Measurements from ENCODE around the gene ERCC6L2. TPM values are rescaled to one million over a fixed set of nuclear protein-coding genes. Genes with fewer than 3 reads are reported as not detected.

ERCC6L2 gene
- total and polyA plus RNA-seq, 9 of the 15 experiments (the other 6 are each of a cell fraction or from before 2014, with no cell fraction given), result 7.8 to 42.8 (median 23.6) TPM

GRCh38 chr9:95834281-95834907, 41.1 kb upstream of the ERCC6L2 start (continued):
- no peak for TF ChIP-seq THAP12 (CRISPR knock-in tag; IDR thresholded peaks at IDR 0.05)
- no peak for TF ChIP-seq FIP1L1 (IDR thresholded peaks at IDR 0.05; ENCODE audit: low read depth, low read length, poor library complexity, severe bottlenecking)
- no peak for TF ChIP-seq POLR2G (IDR thresholded peaks at IDR 0.05; ENCODE audit: low read depth, low read length)
- TF ChIP-seq NR2C2 (CRISPR knock-in tag; IDR thresholded peaks at IDR 0.05), result no peak
- peak; percentile 48; the same call in 1 of the 2 replicates for TF ChIP-seq NR2C2 (tag; IDR thresholded peaks at IDR 0.05)
- no peak for TF ChIP-seq ZBTB26 (CRISPR knock-in tag; IDR thresholded peaks at IDR 0.05)
- no peak for TF ChIP-seq ZKSCAN3 (CRISPR knock-in tag; IDR thresholded peaks at IDR 0.05)
- TF ChIP-seq EZH2 (IDR thresholded peaks at IDR 0.05; ENCODE audit: borderline replicate concordance, low read depth, low read length), result no peak
- peak; percentile 74 for TF ChIP-seq CTBP1 (IDR thresholded peaks at IDR 0.05; ENCODE audit: borderline replicate concordance)
- TF ChIP-seq KAT8 (IDR thresholded peaks at IDR 0.05; ENCODE audit: low read depth), result no peak
- peak; percentile 30; the same call in 1 of the 2 replicates for TF ChIP-seq NCOR1 (IDR thresholded peaks at IDR 0.05)
- TF ChIP-seq ATF1 (CRISPR knock-in tag; IDR thresholded peaks at IDR 0.05), result peak; percentile 35; the same call in 1 of the 2 replicates
- peak; percentile 96 for TF ChIP-seq ATF1 (tag; IDR thresholded peaks at IDR 0.05)
- TF ChIP-seq ETV1 (tag; conservative IDR thresholded peaks at IDR 0.05; ENCODE audit: low read depth), result peak; percentile 72
- TF ChIP-seq ZNF133 (CRISPR knock-in tag; IDR thresholded peaks at IDR 0.05), result no peak
- TF ChIP-seq SAP30 (IDR thresholded peaks at IDR 0.05; ENCODE audit: borderline replicate concordance, insufficient read depth, low read depth, low read length, poor library complexity, severe bottlenecking), result no peak
- TF ChIP-seq MTA2 (IDR thresholded peaks at IDR 0.05; ENCODE audit: low read depth), result no peak
- TF ChIP-seq MAZ (CRISPR knock-in tag; conservative IDR thresholded peaks at IDR 0.05 in 1 of 2, IDR thresholded peaks at IDR 0.05 in 1 of 2), result no peak
- peak; percentile 56; the same call in 1 of the 2 replicates for TF ChIP-seq EHMT2 (IDR thresholded peaks at IDR 0.05)
- no peak for TF ChIP-seq HDAC1 (IDR thresholded peaks at IDR 0.05)
- no peak for TF ChIP-seq SMAD4 (CRISPR knock-in tag; conservative IDR thresholded peaks at IDR 0.05)
- no peak for TF ChIP-seq MNT (conservative IDR thresholded peaks at IDR 0.05)
- no peak for TF ChIP-seq ZBTB17 (CRISPR knock-in tag; IDR thresholded peaks at IDR 0.05)
- TF ChIP-seq IFI16 (CRISPR knock-in tag; IDR thresholded peaks at IDR 0.05), result no peak
- no peak for TF ChIP-seq MAFG (tag; conservative IDR thresholded peaks at IDR 0.05)

Measured in K562 (cell line).